Memory B cell (primary cell): Measurements from ENCODE around the gene NR1I3.
A peak's percentile ranks its signal among the peaks of the same experiment; 100 is the strongest.

Source experiments
- ATAC-seq: fragments of 150-1000 bp; cut with Tn5 transposase; 2 replicates; pipeline ENCODE4 v1.10.0; 2021; ENCODE audit warnings: low read depth, mild to moderate bottlenecking, moderate library complexity
- DNase-seq, 2 donors: peaks; one replicate each; pipeline ENCODE4 v3.0.0; 2022; ENCODE audit warnings: low spot score in 2 of 2
- H3K27ac Mint-ChIP-seq: one replicate; pipeline ENCODE4 v1.8.0; 2022; ENCODE audit warnings: mild to moderate bottlenecking, moderate library complexity, mixed read lengths
- H3K27me3 Mint-ChIP-seq: one replicate; pipeline ENCODE4 v1.8.0; 2022; ENCODE audit warnings: mixed read lengths
- H3K36me3 Mint-ChIP-seq: one replicate; pipeline ENCODE4 v1.8.0; 2022; ENCODE audit warnings: mild to moderate bottlenecking, mixed read lengths
- H3K4me1 Mint-ChIP-seq: one replicate; pipeline ENCODE4 v1.8.0; 2022; ENCODE audit warnings: mixed read lengths
- H3K4me3 Mint-ChIP-seq: one replicate; pipeline ENCODE4 v1.8.0; 2022; ENCODE audit warnings: mild to moderate bottlenecking, moderate library complexity, mixed read lengths
- H3K9me3 Mint-ChIP-seq: one replicate; pipeline ENCODE4 v1.8.0; 2022; ENCODE audit warnings: mixed read lengths

Gene NR1I3, protein sequence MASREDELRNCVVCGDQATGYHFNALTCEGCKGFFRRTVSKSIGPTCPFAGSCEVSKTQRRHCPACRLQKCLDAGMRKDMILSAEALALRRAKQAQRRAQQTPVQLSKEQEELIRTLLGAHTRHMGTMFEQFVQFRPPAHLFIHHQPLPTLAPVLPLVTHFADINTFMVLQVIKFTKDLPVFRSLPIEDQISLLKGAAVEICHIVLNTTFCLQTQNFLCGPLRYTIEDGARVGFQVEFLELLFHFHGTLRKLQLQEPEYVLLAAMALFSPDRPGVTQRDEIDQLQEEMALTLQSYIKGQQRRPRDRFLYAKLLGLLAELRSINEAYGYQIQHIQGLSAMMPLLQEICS

DNA sequence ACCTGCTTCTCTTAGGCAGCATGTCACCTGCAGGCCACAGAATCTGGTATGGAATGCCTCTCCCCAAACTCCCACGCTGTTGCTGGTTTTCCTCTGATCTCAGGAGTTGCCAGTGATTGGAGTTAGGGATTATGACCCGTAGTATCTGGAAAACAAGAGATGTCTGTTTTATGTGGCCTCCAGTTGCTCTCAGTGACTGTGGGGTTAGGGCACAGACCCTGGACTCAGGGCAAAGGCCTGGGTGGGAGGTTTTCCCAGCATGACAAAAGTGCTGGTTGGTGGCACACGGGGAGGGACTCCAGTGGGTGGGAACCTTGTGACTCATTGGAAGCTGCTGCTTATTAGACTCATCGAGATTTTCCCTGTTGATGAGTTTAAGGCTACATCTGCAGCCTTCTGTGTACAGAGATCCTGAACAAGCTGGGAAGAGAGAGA, at the start of gene NR1I3:
TSS of gene NR1I3 (minus strand) at position 165 of the 435 bp plus-strand sequence. CDS start 1,638 bp downstream, outside the sequence.
- H3K9me3 Mint-ChIP-seq, result no peaks in the 10 kb centered on the region

DNA sequence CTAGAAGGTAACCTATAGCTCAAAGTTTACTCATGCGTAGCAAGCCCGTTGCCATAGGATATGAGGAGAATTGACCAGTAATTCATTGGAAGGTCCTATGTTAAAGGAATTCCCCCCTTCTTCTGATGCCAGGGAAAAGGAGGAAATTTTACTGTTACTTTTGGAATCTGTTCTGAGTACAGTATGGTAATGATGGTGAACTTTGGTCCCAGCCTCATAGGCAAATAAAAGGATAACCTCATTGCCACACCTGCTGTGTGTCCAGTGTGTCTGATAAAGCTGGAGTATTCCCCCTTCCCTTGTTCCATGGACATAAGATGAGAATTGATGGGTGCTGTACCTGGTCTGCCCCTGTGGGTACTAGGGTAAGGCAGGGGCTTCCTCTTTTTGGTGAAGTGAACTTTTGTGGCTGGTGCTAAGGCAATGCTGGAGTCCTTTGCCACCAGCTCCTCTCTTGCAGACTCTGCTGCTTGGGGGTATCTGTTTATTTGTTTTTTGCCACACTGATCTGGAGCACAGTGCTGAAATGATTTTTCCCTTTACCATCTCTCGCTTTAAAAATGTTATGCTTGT, 49.6 kb upstream of the NR1I3 start:
- H3K4me1 Mint-ChIP-seq, result peaks cover 10% of the 10 kb centered on the region
- DNase-seq, result no peak
- no peak overlapping the region for H3K4me3 Mint-ChIP-seq
- ATAC-seq, result no peak
- peaks cover 3% of the 10 kb centered on the region for H3K36me3 Mint-ChIP-seq
- no peaks in the 10 kb centered on the region for H3K9me3 Mint-ChIP-seq
- H3K27me3 Mint-ChIP-seq, result no peaks in the 10 kb centered on the region
- H3K27ac Mint-ChIP-seq, result no peak overlapping the region

More for the DNA sequence above, at the start of gene NR1I3:
- Mint-ChIP-seq H3K4me1 (peaks cover 5% of the 10 kb centered on the region), H3K36me3 (peaks cover 2% of the 10 kb centered on the region), H3K27ac (no peak within 1 kb of the TSS), H3K4me3 (no peak within 1 kb of the TSS), H3K27me3 (peaks cover 8% of the 10 kb centered on the region)
- DNase-seq (no peak), ATAC-seq (no peak)

DNA sequence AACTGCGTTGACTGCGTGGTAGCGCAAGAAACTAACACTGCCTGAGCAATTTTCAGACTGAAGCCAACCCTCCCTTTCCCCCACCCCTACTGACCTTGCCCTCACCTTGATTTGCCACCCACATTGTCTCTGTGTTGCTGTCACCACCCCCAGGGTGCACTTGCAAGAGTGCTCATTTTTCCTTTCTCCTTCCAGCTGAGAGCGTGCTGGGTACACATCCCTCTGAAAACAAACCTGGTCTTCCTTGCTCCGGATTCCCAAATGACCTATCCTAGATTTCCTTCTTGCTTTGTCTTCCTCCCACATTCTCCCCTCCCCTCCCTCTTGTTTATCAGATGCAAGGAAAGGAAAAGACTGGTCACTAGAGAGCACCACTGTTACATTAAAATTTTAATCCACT, 47.5 kb upstream of the NR1I3 start:
- H3K9me3 Mint-ChIP-seq, result no peaks in the 10 kb centered on the region
- H3K4me3 Mint-ChIP-seq, result no peak overlapping the region
- H3K4me1 Mint-ChIP-seq, result peaks cover 8% of the 10 kb centered on the region
- peaks cover 3% of the 10 kb centered on the region for H3K36me3 Mint-ChIP-seq
- no peak overlapping the region for H3K27ac Mint-ChIP-seq
- DNase-seq (no peak), ATAC-seq (no peak)
- no peaks in the 10 kb centered on the region for H3K27me3 Mint-ChIP-seq

DNA sequence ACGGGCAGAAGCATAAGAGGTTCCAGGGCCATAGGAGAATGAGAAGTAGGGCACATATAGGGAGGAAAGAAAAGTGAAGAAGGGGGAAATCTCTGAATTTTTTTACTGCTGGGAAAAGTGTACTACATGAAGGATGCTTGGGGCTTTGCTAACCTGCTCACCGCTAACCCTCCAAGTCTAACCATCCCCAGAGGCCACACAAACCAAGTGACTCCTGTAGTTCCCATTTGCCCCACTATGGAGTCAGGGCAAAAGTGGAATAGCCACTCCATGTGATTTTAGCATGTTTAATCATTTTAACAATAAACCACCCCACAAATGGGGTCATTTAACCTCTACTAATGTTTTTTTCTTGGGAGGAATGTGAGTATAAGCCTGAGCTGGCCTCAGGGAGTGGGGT, 47.1 kb upstream of the NR1I3 start:
- Mint-ChIP-seq H3K9me3 (no peaks in the 10 kb centered on the region), H3K4me1 (peaks cover 8% of the 10 kb centered on the region), H3K4me3 (no peak overlapping the region), H3K27me3 (no peaks in the 10 kb centered on the region), H3K27ac (no peak overlapping the region), H3K36me3 (peaks cover 3% of the 10 kb centered on the region)
- DNase-seq (no peak), ATAC-seq (no peak)

DNA sequence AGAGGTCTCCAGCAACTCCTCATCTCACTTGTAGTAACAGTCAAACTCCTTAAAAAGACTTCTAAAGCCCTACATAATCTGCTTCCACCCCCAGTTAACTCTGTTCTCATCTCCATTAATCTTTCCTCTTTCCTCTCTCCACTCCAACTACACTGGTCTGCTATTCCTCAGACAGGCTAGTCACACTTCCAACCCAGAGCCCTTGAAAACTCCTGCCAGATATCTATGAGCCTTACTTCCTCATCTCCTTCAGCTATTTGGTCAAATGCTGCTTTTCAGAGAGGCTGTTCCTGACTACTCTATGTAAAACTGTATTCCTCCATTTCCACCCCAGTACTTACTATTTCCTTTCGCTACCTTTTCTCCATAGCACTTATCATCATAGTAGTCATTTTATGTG, 45.0 kb upstream of the NR1I3 start:
- peaks cover 8% of the 10 kb centered on the region for H3K4me1 Mint-ChIP-seq
- H3K4me3 Mint-ChIP-seq, result no peak overlapping the region
- H3K9me3 Mint-ChIP-seq, result no peaks in the 10 kb centered on the region

DNA sequence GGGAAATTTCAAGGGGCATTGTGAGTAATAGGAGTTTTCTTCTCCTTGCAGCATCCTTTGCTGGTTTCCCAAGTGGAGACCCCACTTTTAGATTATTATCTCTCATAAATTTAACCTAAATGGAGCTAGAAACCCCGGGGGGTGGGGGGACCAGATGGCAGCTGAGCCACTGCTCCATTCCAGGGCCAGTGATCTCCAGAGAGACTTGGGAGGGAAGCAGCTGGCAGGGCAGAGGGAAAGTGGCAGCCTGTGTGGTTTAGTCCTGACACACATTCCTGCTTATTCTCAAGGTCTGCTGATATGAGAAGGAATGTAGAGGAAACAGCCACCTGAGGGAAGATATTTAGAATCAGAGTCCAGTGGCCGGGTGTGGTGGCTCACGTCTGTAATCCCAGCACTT, 36.9 kb upstream of the NR1I3 start:
- no peaks in the 10 kb centered on the region for H3K4me1 Mint-ChIP-seq
- ATAC-seq (no peak), DNase-seq (no peak)
- H3K27ac Mint-ChIP-seq, result no peak overlapping the region
- H3K9me3 Mint-ChIP-seq, result no peaks in the 10 kb centered on the region
- no peaks in the 10 kb centered on the region for H3K36me3 Mint-ChIP-seq
- H3K27me3 Mint-ChIP-seq, result peaks cover 10% of the 10 kb centered on the region
- H3K4me3 Mint-ChIP-seq, result no peak overlapping the region

More for the DNA sequence above, 45.0 kb upstream of the NR1I3 start:
- peaks cover 3% of the 10 kb centered on the region for H3K36me3 Mint-ChIP-seq
- H3K27me3 Mint-ChIP-seq, result no peaks in the 10 kb centered on the region
- DNase-seq (no peak), ATAC-seq (no peak)
- peak overlapping the region; percentile 0 for H3K27ac Mint-ChIP-seq

DNA sequence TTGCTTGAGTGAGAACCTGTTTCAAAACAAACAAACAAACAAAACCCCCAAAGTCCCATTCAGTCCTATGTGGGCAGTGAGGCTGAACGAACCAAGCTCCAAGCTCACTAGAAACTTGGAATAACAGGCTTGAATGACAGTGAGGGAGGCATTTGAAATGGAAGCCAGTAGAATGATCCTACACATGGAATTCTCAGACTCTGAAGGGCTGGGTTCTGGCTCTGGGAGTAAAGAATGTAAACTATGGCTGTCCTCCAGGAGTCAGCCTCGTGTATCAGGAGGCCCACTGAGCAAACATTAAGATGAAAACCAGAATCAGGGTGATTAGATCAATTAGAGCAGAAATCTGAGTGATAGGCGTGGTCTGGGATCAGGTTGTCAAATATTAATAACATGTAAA, 35.4 kb upstream of the NR1I3 start:
- no peaks in the 10 kb centered on the region for H3K4me1 Mint-ChIP-seq
- H3K4me3 Mint-ChIP-seq, result no peak overlapping the region

DNA sequence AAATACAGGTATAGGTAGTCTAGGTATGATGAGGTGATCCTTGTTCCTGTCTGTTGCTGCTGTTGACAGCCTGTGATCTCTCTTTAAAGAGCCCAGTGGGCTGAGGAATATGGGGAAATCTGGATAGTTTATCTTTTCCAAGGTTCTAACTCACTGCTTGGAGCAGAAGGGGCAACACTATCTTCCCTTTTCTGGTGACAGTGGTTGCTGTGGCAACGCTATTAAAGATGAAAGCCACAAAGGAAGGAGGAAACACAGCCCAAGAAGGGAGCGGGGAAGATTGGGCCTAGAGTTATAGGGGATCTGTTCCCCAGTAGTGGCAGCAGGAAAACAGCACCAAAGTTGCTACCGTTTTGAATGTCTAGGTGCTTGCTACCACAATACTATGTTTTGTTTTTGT, 29.3 kb upstream of the NR1I3 start:
- no peaks in the 10 kb centered on the region for H3K36me3 Mint-ChIP-seq
- no peaks in the 10 kb centered on the region for H3K9me3 Mint-ChIP-seq
- ATAC-seq (no peak), DNase-seq (no peak)
- H3K27me3 Mint-ChIP-seq, result peaks cover 8% of the 10 kb centered on the region
- H3K4me1 Mint-ChIP-seq, result peaks cover 8% of the 10 kb centered on the region
- no peak overlapping the region for H3K27ac Mint-ChIP-seq
- H3K4me3 Mint-ChIP-seq, result no peak overlapping the region

More for the DNA sequence above, 35.4 kb upstream of the NR1I3 start:
- no peaks in the 10 kb centered on the region for H3K36me3 Mint-ChIP-seq
- ATAC-seq (no peak), DNase-seq (no peak)
- peaks cover 10% of the 10 kb centered on the region for H3K27me3 Mint-ChIP-seq
- no peaks in the 10 kb centered on the region for H3K9me3 Mint-ChIP-seq
- no peak overlapping the region for H3K27ac Mint-ChIP-seq

DNA sequence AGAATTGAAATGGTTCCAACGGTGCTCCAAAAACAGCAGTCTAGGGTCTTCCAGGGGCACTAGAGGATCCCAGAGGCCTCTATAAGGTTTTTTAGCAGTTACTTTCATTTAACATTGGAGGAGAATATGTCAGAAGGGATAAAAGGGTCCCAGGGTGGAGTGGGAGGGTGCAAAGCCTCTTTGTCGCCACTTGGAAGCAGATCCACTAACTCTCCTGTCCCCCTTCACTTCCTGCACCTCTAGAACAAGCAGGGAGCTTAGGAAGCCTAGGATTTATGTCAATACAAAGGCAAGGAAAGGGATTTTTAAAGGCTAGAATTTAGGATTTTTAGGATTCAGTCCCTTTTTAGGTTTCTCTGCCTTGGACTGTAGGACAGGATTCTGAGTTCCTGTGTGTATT, 28.8 kb upstream of the NR1I3 start:
- no peak for ATAC-seq
- Mint-ChIP-seq H3K27me3 (peaks cover 11% of the 10 kb centered on the region), H3K9me3 (no peaks in the 10 kb centered on the region), H3K27ac (no peak overlapping the region), H3K36me3 (no peaks in the 10 kb centered on the region), H3K4me1 (peaks cover 8% of the 10 kb centered on the region), H3K4me3 (no peak overlapping the region)
- no peak for DNase-seq

DNA sequence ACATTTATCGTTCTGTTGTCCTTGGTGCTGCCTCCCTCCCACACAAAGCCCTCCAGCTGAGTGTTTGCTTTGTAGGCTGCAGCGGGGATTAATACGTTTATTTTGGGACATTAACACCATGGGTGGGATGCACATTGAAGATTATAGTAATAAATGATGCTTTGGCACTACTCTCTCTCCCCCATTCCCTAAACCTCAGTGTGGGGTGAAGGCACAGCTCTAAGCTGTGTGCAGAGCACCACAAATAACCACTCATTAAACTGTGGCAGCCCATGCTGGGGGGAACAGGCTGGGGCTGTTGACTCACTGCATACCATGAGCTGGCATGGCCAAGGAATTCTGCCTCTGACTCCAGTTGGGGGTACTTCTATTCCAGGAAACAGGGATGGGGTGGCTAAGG, 28.2 kb upstream of the NR1I3 start:
- peaks cover 14% of the 10 kb centered on the region for H3K4me1 Mint-ChIP-seq
- no peaks in the 10 kb centered on the region for H3K9me3 Mint-ChIP-seq
- no peak overlapping the region for H3K27ac Mint-ChIP-seq
- ATAC-seq (no peak), DNase-seq (no peak)
- H3K27me3 Mint-ChIP-seq, result peaks cover 16% of the 10 kb centered on the region
- H3K4me3 Mint-ChIP-seq, result no peak overlapping the region
- H3K36me3 Mint-ChIP-seq, result no peaks in the 10 kb centered on the region

DNA sequence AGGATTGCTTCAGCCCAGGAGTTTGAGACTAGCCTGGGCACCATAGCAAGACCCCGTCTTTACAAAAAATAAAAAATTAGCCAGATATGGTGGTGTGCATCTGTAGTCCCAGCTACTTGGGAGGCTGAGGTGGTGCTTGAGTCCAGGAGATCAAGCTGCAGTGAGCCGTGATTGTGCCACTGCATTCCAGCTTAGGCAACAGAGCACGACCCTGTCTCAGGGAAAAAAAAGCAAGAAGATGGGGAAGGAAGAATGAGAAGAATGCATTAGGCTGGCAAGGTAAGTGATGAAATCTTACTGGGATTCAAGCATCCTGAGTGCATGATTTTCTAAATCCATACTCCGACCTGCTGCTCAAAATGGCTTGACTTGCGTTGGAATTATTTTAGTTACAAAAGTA, 27.3 kb upstream of the NR1I3 start:
- H3K4me1 Mint-ChIP-seq, result peaks cover 19% of the 10 kb centered on the region
- H3K4me3 Mint-ChIP-seq, result no peak overlapping the region

DNA sequence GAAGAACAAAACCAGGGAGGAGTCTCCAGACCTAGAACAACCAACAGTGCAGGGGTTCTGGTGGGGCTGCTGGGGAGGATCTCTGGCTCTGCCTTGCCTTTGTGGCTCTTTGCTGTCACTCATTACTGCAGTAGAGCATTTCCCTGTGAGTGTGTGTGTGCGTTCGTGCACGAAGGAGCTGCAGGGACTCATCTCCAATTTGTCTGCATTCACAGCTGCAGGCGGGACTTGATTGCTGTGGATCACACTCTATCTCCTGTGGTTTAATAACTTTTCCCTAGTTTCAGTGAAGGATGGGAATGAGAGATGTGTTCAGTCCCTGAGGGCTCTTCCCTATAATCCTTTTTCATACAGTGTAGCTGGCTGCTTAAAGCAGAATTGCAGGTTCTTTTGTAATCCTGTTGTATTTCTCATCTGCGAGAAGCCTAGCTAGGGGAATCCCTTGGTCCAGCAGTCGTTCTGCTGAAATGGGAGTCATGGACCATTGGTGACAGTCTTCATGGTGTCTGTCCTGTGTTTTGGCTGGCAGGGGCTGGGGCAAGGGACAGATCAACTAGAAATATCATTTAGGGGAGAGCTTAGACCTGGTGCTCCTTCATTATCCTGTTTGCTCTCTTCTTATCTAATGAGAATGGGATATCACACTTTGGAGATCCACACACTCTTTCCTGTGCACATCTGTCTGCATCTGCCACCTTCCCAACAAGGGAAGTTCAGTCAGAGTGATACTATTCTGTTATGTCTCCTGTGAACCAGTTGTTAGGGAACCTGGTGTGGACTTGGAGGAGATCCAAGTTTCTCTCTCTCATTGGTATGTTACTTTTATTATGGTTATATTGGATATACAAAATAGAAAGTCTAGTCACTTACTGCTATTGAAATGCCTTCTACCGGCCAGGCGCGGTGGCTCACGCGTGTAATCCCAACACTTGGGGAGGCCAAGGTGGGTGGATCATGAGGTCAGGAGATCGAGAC, 23.5 kb upstream of the NR1I3 start:
- peaks cover 7% of the 10 kb centered on the region for H3K36me3 Mint-ChIP-seq
- DNase-seq (no peak), ATAC-seq (peak; percentile 28)

More for the DNA sequence above, 27.3 kb upstream of the NR1I3 start:
- no peak for ATAC-seq
- no peak for DNase-seq
- Mint-ChIP-seq H3K9me3 (no peaks in the 10 kb centered on the region), H3K36me3 (no peaks in the 10 kb centered on the region), H3K27ac (no peak overlapping the region), H3K27me3 (peaks cover 19% of the 10 kb centered on the region)

DNA sequence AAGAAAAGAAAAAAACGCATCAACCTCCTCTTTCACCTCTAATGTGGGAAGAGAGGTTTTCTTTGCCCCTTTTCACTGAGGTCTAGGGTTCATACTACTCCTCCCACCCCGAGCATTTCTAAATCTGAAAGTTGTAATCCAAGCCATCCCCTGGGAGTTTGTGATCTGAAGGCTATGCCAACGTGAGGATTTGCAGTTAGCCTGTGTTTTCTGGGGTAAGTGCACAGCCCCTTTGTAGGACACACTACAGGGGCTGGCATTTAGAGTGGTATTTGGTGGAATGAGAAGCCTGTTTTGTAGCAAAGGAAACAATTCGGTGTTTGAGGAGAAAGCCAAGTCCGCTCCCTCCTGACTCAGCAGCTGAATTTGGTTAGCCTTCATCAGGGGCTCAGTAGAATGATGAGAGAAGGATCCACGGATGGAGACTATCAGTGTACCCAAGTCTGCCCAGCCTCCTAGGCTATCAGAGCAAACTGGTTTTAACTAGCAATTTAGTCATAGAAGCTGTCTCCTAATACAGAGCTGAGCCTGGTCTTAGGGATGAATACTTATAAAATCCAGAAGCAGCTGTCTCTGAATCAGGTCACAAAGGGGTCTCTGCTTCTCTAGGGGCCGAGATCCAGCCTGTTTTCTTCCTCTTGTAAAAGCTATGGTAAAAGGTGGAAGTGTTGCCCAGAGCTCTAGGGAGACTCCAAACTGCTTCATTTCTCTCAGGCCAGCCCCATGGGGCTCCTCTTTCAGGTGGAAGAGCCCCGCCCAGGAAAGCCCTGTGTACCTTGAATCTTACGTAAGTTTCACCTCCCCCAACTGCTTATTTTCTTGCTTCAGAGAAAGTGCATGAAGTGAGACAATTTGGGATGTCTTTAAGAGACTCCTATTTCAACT, 22.6 kb upstream of the NR1I3 start:
- Mint-ChIP-seq H3K27me3 (peaks cover 38% of the 10 kb centered on the region), H3K4me1 (peaks cover 19% of the 10 kb centered on the region), H3K9me3 (peaks cover 8% of the 10 kb centered on the region), H3K27ac (no peak overlapping the region), H3K36me3 (peaks cover 10% of the 10 kb centered on the region), H3K4me3 (no peak overlapping the region)
- DNase-seq, result no peak
- peak; percentile 41 for ATAC-seq

More for the DNA sequence above, 23.5 kb upstream of the NR1I3 start:
- Mint-ChIP-seq H3K4me1 (peaks cover 19% of the 10 kb centered on the region), H3K27ac (no peak overlapping the region), H3K9me3 (peaks cover 5% of the 10 kb centered on the region), H3K4me3 (no peak overlapping the region), H3K27me3 (peaks cover 36% of the 10 kb centered on the region)
